Peyer's patch (tissue), 4 donors: ENCODE measurements around the gene SLC2A4. TPM values are rescaled to one million over a fixed set of nuclear protein-coding genes. Genes with fewer than 3 reads are reported as not detected.

Experiments
- DNase-seq, 3 donors: peaks; one replicate each; pipeline ENCODE4 v3.0.0-alpha.2; 2017 to 2019
- H3K27ac ChIP-seq, 4 donors: fragments of 200-600 bp; sonication (generic); one replicate each; pipeline ENCODE4 v1.5.1; 2016 to 2019
- H3K27me3 ChIP-seq, 2 donors: fragments of 200-600 bp; sonication (generic); one replicate each; pipeline ENCODE4 v1.5.1; 2019
- H3K36me3 ChIP-seq, 3 donors: fragments of 200-600 bp; sonication (generic); one replicate each; pipeline ENCODE4 v1.5.1; 2016 to 2019
- H3K4me1 ChIP-seq, 4 donors: fragments of 200-600 bp; sonication (generic); one replicate each; pipeline ENCODE4 v1.5.1; 2016 to 2019
- H3K4me3 ChIP-seq, 4 donors: fragments of 200-600 bp; sonication (generic); 1 replicate in 3 of 4; 2 replicates in 1 of 4; pipeline ENCODE4 v1.5.1; 2016 to 2019; ENCODE audit warnings: mild to moderate bottlenecking in 1 of 4
- H3K9me3 ChIP-seq, 4 donors: fragments of 200-600 bp; sonication (generic); one replicate each; pipeline ENCODE4 v1.5.1; 2016 to 2019; ENCODE audit warnings: mild to moderate bottlenecking in 1 of 4
- POLR2A ChIP-seq, 2 donors: fragments of 450-650 bp; IDR thresholded peaks; one replicate each; pipeline ENCODE4 v1.5.1; 2017; ENCODE audit warnings: antibody characterized with exemption in 2 of 2, mild to moderate bottlenecking in 2 of 2, moderate library complexity in 2 of 2
- total RNA-seq, 4 donors: library from RNA; depleted of rRNA; stranded (reverse); fragments of >200 nt; gene quantifications; one replicate each; pipeline ENCODE4 v1.1.0, GENCODE V29; 2016
- TF ChIP-seq, protein P1 (sequence below), 6 experiments: fragments of 450-650 bp in 4 of 6; fragments of 200-600 bp in 2 of 6; sonication (generic) in 1 of 6; IDR thresholded peaks; one replicate each; pipeline ENCODE4 v1.5.1; 2017 to 2019; ENCODE audit warnings: antibody characterized with exemption in 6 of 6, mild to moderate bottlenecking in 3 of 6, moderate library complexity in 1 of 6

The SLC2A4 gene
- total RNA-seq, 4 donors from 2014 or later = 1.1 to 7.6 (median 4.8) TPM; not detected in 1

DNA sequence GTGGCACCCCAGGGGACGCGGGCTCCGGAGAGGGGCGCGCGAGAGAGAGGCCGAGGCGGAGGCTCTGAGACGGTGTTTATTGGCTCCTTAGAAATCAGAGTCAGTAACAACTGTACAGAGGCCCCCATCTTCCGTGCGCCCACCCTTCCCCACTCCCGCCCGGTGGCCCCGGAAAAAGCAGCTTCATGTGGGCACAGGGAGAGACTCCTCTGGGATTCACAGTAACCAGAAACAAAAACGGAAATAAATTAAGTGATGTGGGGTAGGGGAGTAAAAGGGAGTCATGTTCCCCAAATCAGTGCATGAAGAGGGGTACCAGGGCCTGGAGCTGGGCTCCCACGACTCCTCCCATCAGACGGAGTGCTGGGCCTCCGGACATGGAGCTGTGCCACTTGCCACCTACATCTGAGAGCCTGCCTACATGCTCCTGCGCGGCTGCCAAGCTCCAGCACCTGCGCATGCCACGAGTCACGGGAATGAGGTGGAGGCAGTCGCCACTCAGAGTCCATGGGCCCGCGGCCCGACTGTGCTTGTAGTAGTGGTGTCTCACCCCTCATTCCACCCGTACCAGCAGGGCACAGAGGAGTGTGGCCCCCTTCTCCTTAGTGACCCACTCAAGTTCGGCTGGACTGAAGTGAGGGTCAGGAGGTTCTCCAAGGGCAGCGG lies 34.2 kb downstream of the SLC2A4 start:
- Histone ChIP-seq H3K4me1 (peaks cover 0 to 26% (median 9%) of the 10 kb centered on the region in 4 donors), H3K9me3 (no peaks in the 10 kb centered on the region), H3K4me3 (peak overlapping the region; percentile 82 to 97 (median 90)), H3K27ac (peak overlapping the region; percentile 86 to 98 (median 91)), H3K36me3 (peaks cover 0 to 59% (median 0%) of the 10 kb centered on the region in 3 donors), H3K27me3 (no peaks in the 10 kb centered on the region)
- DNase-seq = no peak
- TF ChIP-seq, protein P1, sequence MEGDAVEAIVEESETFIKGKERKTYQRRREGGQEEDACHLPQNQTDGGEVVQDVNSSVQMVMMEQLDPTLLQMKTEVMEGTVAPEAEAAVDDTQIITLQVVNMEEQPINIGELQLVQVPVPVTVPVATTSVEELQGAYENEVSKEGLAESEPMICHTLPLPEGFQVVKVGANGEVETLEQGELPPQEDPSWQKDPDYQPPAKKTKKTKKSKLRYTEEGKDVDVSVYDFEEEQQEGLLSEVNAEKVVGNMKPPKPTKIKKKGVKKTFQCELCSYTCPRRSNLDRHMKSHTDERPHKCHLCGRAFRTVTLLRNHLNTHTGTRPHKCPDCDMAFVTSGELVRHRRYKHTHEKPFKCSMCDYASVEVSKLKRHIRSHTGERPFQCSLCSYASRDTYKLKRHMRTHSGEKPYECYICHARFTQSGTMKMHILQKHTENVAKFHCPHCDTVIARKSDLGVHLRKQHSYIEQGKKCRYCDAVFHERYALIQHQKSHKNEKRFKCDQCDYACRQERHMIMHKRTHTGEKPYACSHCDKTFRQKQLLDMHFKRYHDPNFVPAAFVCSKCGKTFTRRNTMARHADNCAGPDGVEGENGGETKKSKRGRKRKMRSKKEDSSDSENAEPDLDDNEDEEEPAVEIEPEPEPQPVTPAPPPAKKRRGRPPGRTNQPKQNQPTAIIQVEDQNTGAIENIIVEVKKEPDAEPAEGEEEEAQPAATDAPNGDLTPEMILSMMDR (IDR thresholded peaks at IDR 0.05) = no peak
- TF ChIP-seq POLR2A (IDR thresholded peaks at IDR 0.05) = no peak

DNA sequence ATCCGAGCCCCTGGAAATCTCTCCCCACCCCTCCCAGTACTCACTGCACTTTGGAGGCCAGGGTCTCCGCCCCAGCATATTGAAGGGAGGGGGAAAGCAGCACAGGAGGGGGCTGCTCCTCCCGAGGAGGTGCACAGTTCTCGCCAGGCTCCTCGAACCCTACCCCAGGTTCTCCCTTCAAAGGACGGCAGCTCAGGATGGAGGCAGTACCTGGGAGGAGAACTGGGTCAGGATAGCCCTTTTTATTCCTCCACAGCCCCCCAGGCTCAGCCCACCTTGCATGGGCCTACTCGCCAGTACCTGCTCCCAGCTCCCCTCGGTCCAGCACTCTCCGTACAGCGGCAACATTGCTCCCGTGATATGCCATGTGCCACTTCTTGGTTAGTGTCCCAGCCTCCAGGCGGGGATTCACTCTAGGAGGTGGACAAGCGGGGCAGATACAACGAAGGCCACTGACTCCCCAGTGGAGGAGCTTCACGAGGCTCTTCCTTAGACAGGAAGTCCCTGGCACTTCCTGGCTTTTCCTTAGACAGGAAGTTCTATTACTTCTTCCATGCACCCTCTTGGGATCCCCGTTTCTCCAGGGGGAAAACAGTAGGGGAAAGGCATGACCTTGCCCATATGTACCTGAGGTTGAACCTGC lies 35.8 kb downstream of the SLC2A4 start:
- Histone ChIP-seq H3K27ac (no peak overlapping the region), H3K4me1 (peaks cover 0 to 26% (median 9%) of the 10 kb centered on the region in 4 donors), H3K4me3 (no peak overlapping the region), H3K36me3 (peaks cover 0 to 61% (median 0%) of the 10 kb centered on the region in 3 donors), H3K9me3 (no peaks in the 10 kb centered on the region), H3K27me3 (no peaks in the 10 kb centered on the region)
- TF ChIP-seq, protein P1 (IDR thresholded peaks at IDR 0.05) = no peak
- TF ChIP-seq POLR2A (IDR thresholded peaks at IDR 0.05) = no peak
- DNase-seq = no peak

DNA sequence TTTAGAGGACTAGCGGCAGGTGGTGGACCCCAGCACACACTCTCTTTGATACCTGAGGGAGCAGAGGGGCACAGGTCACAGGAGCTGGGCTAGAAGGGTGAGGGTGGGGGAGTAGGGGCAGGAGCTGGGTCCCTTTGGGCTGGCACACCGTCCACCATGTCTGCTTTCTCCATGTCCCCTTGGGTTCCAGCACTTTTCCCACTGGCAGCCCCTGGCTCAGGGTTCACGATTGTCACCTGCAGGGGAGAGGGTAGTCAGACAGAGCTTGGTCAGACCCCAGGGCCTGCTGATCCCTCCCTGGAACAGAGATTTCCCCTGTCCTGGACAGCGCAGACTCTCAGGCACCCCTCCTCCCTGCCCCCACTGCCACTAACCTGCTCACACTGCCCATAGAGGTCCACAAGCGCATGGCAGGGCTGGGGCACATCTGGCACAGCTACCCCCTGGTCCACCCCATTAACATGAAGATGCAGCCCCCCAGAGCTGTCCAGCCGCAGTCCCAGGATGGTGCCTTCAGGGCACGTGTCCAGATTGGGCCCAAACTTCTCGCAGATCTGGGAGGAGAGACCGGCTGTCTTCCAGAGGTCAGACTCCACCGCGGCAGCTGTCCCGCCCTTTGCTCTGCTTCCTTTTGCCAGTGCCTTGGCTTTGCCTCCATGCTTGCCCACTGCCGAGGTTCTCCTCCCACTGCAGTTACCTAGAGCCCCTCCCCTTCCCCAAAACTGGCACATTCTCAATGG lies 36.8 kb downstream of the SLC2A4 start:
- no peak for TF ChIP-seq POLR2A (IDR thresholded peaks at IDR 0.05)
- TF ChIP-seq, protein P1 (IDR thresholded peaks at IDR 0.05) = no peak
- H3K4me1 ChIP-seq = peaks cover 0 to 18% (median 9%) of the 10 kb centered on the region in 4 donors
- H3K4me3 ChIP-seq = no peak overlapping the region
- H3K9me3 ChIP-seq = no peaks in the 10 kb centered on the region
- no peak overlapping the region for H3K27ac ChIP-seq
- H3K27me3 ChIP-seq = no peaks in the 10 kb centered on the region
- peaks cover 0 to 61% (median 0%) of the 10 kb centered on the region in 3 donors for H3K36me3 ChIP-seq
- no peak for DNase-seq

DNA sequence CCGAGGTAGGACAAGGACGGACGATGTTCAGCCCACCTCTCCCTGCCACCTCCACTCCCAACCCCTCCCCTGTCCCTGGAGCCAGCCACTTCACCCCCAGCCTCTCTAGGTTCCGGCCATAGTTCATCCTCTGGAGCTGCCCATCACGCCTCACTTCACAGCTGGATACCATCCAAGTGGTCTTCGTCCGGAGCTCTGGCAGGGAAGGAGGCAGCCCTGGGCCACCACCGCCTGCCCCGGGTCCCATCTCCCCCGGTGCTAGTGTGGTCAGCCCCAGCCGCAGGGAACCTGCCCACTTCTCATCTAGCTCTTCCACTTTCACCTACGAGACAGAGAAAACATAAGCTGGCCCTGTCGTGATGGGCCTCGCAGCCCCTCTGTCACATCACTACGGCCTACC lies 39.9 kb downstream of the SLC2A4 start:
- Histone ChIP-seq H3K9me3 (no peaks in the 10 kb centered on the region), H3K36me3 (peaks cover 0 to 75% (median 0%) of the 10 kb centered on the region in 3 donors), H3K27ac (no peak overlapping the region), H3K4me3 (no peak overlapping the region), H3K27me3 (no peaks in the 10 kb centered on the region), H3K4me1 (no peaks in the 10 kb centered on the region)
- no peak for TF ChIP-seq POLR2A (IDR thresholded peaks at IDR 0.05)
- TF ChIP-seq, protein P1 (IDR thresholded peaks at IDR 0.05) = no peak
- no peak for DNase-seq

DNA sequence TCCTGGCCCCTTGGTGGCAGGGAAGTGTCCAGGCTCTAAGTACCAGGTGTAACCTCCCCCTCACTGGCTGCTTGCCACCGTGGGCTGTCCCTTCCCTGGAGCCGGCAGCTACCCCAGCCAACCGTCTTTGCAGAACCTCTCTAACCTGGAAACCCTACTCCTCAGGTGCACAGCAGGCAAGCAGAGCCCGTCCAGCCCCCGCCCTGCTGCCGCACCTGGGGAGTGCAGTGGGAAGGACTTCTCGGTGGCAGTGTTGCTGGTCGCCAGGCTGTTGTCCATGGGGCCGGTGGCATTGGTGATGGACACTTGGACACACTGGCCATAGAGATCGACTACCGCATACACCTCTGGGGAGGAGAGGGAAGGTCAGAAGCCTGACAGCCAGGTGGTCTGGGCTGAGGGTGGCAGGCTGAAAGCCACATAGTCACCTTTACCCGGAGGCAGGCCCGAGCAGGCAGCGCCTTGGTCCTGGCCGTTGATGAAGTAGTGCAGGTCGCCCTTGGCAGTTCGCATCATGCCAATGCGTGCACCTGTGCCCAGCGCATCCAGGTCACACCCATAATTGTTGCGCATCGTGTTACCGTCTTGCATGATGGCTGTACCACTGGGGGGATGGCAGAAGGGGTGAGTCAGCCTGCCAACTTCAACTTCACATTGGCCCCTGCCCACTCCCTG lies 41.1 kb downstream of the SLC2A4 start:
- Histone ChIP-seq H3K27ac (no peak overlapping the region), H3K36me3 (peaks cover 0 to 71% (median 0%) of the 10 kb centered on the region in 3 donors), H3K4me3 (no peak overlapping the region), H3K4me1 (peaks cover 0 to under 1% (median 0%) of the 10 kb centered on the region in 4 donors), H3K27me3 (no peaks in the 10 kb centered on the region), H3K9me3 (no peaks in the 10 kb centered on the region)
- DNase-seq = no peak
- TF ChIP-seq, protein P1 (IDR thresholded peaks at IDR 0.05) = no peak
- no peak for TF ChIP-seq POLR2A (IDR thresholded peaks at IDR 0.05)
